HepG2 (cell line): ENCODE data around the gene UAP1L1. TPM values are rescaled to one million over a fixed set of nuclear protein-coding genes. Genes with fewer than 3 reads are reported as not detected.

Experiments
- CERS6 ChIP-seq: sonication (generic); formaldehyde crosslinking; IDR thresholded peaks from 2 replicates; pipeline ENCODE4 v1.5.0; 2020; ENCODE audit warnings: missing genetic modification reagents
- HMG20B ChIP-seq: conservative IDR thresholded peaks from 2 replicates; pipeline ENCODE4 v1.6.1; 2016; ENCODE audit warnings: missing genetic modification reagents, missing compliant biosample characterization
- HNF4G ChIP-seq, 2 experiments: sonication (generic) in 1 of 2; formaldehyde crosslinking in 1 of 2; IDR thresholded peaks; 2 replicates each; pipeline versions ENCODE4 v1.4.0 to v1.6.1; 2011 to 2020; ENCODE audit warnings: borderline replicate concordance in 2 of 2, low read depth in 2 of 2, mild to moderate bottlenecking in 2 of 2, low read length in 1 of 2, missing genetic modification reagents in 1 of 2, moderate library complexity in 1 of 2
- KDM6A ChIP-seq: IDR thresholded peaks from 2 replicates; pipeline ENCODE4 v1.6.1; 2016; ENCODE audit warnings: low read depth
- MXI1 ChIP-seq: IDR thresholded peaks from 3 replicates; pipeline ENCODE4 v1.6.1; 2012; ENCODE audit warnings: low read depth, low read length, inconsistent platforms, borderline replicate concordance
- PRDM4 ChIP-seq: sonication (generic); formaldehyde crosslinking; IDR thresholded peaks from 2 replicates; pipeline ENCODE4 v1.9.0; 2021; ENCODE audit warnings: missing genetic modification reagents, borderline replicate concordance
- SMC3 ChIP-seq: IDR thresholded peaks from 2 replicates; pipeline ENCODE4 v1.6.1; 2011; ENCODE audit warnings: low read length, improper control_type of control experiment
- U2AF1 ChIP-seq: fragments of 200-400 bp; formaldehyde crosslinking; optimal IDR thresholded peaks from 2 replicates; pipeline ENCODE3; 2017; ENCODE audit warnings: mild to moderate bottlenecking, low read depth, low read length
- ZFP37 ChIP-seq: sonication (generic); formaldehyde crosslinking; IDR thresholded peaks from 2 replicates; pipeline ENCODE4 v1.4.0; 2020; ENCODE audit warnings: missing genetic modification reagents, borderline replicate concordance
- ZFY ChIP-seq: sonication (generic); formaldehyde crosslinking; IDR thresholded peaks from 2 replicates; pipeline ENCODE4 v1.4.0; 2020; ENCODE audit warnings: missing genetic modification reagents
- ZMAT3 ChIP-seq: sonication (generic); formaldehyde crosslinking; conservative IDR thresholded peaks from 2 replicates; pipeline ENCODE4 v1.7.0; 2021; ENCODE audit warnings: missing genetic modification reagents
- ZNF260 ChIP-seq: sonication (generic); formaldehyde crosslinking; IDR thresholded peaks from 2 replicates; pipeline ENCODE4 v1.4.0; 2020; ENCODE audit warnings: missing genetic modification reagents, low read depth, mild to moderate bottlenecking, borderline replicate concordance
- ZNF431 ChIP-seq: sonication (generic); formaldehyde crosslinking; IDR thresholded peaks from 2 replicates; pipeline ENCODE4 v1.9.0; 2022; ENCODE audit warnings: missing genetic modification reagents, low read depth, mild to moderate bottlenecking, borderline replicate concordance
- ZNF496 ChIP-seq: sonication (generic); formaldehyde crosslinking; IDR thresholded peaks from 2 replicates; pipeline ENCODE4 v1.8.1; 2023; ENCODE audit warnings: mild to moderate bottlenecking, moderate library complexity, missing genetic modification reagents; ENCODE audit not compliant: insufficient replicate concordance
- ZNF687 ChIP-seq: sonication (generic); formaldehyde crosslinking; IDR thresholded peaks from 2 replicates; pipeline ENCODE4 v1.5.1; 2020; ENCODE audit warnings: mild to moderate bottlenecking, missing genetic modification reagents, moderate library complexity
- ZNF772 ChIP-seq: sonication (generic); formaldehyde crosslinking; IDR thresholded peaks from 2 replicates; pipeline ENCODE4 v1.5.0; 2020; ENCODE audit warnings: mild to moderate bottlenecking, missing genetic modification reagents
- polyA plus RNA-seq, 8 experiments: library from polyadenylated mRNA; depleted of rRNA in 3 of 8; stranded (reverse) in 7 of 8; unstranded in 1 of 8; fragments of >200 nt; fragmentation: Illumina TruSeq in 4 of 8; extraction: Trizol in 4 of 8; gene quantifications; 2 replicates each; pipeline versions ENCODE4 v1.2.1 to v1.2.3, GENCODE V29; 2011 to 2016; ENCODE audit warnings: low read depth in 4 of 8, missing spikeins in 1 of 8, mixed read lengths in 1 of 8; ENCODE audit not compliant: insufficient read depth in 1 of 8
- total RNA-seq, 5 experiments: library from RNA; depleted of rRNA; stranded (reverse); fragments of >200 nt; fragmentation: Illumina TruSeq; extraction: Trizol; gene quantifications; 2 replicates each; pipeline ENCODE4 v1.2.3, GENCODE V29; 2016; ENCODE audit warnings: low read depth in 1 of 5
- TF ChIP-seq, protein P1 (sequence below): sonication (generic); formaldehyde crosslinking; IDR thresholded peaks from 2 replicates; pipeline ENCODE4 v1.8.0; 2022; ENCODE audit warnings: low read depth, missing genetic modification reagents

UAP1L1 gene
- total and polyA plus RNA-seq, 2 of the 13 experiments (the other 11 are each of a cell fraction or from before 2014, with no cell fraction given), result 5.4 to 6.4 TPM

GRCh38 chr9:137046088-137046787 is 31.1 kb upstream of the UAP1L1 start, which contains the start of gene NPDC1 (continued):
- TF ChIP-seq, protein P1, sequence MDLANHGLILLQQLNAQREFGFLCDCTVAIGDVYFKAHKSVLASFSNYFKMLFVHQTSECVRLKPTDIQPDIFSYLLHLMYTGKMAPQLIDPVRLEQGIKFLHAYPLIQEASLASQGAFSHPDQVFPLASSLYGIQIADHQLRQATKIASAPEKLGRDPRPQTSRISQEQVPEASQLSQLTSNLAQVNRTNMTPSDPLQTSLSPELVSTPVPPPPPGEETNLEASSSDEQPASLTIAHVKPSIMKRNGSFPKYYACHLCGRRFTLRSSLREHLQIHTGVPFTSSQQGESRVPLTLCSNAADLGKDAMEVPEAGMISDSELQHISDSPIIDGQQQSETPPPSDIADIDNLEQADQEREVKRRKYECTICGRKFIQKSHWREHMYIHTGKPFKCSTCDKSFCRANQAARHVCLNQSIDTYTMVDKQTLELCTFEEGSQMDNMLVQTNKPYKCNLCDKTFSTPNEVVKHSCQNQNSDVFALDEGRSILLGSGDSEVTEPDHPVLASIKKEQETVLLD (CRISPR knock-in tag), result peak; percentile 60
- TF ChIP-seq KDM6A (CRISPR knock-in tag) (no peak), MXI1 (peak; percentile 64; the same call in 1 of the 3 replicates), HMG20B (peak; percentile 66; the same call in 1 of the 2 replicates), ZNF687 (CRISPR knock-in tag) (peak; percentile 79), ZNF496 (no peak), CERS6 (CRISPR knock-in tag) (peak; percentile 88), ZFP37 (peak; percentile 93; the same call in 1 of the 2 replicates), U2AF1 (no peak), PRDM4 (CRISPR knock-in tag) (peak; percentile 77; the same call in 1 of the 2 replicates), ZNF260 (CRISPR knock-in tag) (no peak), ZNF431 (CRISPR knock-in tag) (peak; percentile 53; the same call in 1 of the 2 replicates), HNF4G (IDR thresholded peaks at IDR 0.05; ENCODE audit: borderline replicate concordance, low read depth, low read length) (no peak), HNF4G (CRISPR knock-in tag; IDR thresholded peaks at IDR 0.05; ENCODE audit: borderline replicate concordance, low read depth) (no peak), ZNF772 (CRISPR knock-in tag) (peak; percentile 92), SMC3 (peak; percentile 31; the same call in 1 of the 2 replicates), ZMAT3 (0 out of 2 replicates have a peak, but pooled peaks have one; percentile 55), ZFY (no peak; the same call in 1 of the 2 replicates)
